ENCODE measurements around the gene MGLL.

Gene MGLL

GRCh38 chr3:127741246-127741645, 81.1 kb downstream of the MGLL start:
- DNase-seq (ENCODE audit: low read depth) = no peak
- no peak overlapping the region for H3K4me3 ChIP-seq (ENCODE audit: low read depth, low read length)
- TF ChIP-seq CTCF (IDR thresholded peaks at IDR 0.05; ENCODE audit: insufficient read depth, low read depth, low read length, missing control alignments) = no peak

- no peak for TF ChIP-seq CTCF (IDR thresholded peaks at IDR 0.05; ENCODE audit: insufficient read depth, low read depth, low read length, missing control alignments)
- DNase-seq (ENCODE audit: low read depth) = no peak
- H3K4me3 ChIP-seq (ENCODE audit: low read depth, low read length) = no peak overlapping the region
Measured at GRCh38 chr3:127740136-127740915, 82.0 kb downstream of the MGLL start.

GRCh38 chr3:127739347-127740135, 82.8 kb downstream of the MGLL start:
- no peak overlapping the region for H3K4me3 ChIP-seq (ENCODE audit: low read depth, low read length)
- no peak for TF ChIP-seq CTCF (IDR thresholded peaks at IDR 0.05; ENCODE audit: insufficient read depth, low read depth, low read length, missing control alignments)
- DNase-seq (ENCODE audit: low read depth) = no peak

DNA sequence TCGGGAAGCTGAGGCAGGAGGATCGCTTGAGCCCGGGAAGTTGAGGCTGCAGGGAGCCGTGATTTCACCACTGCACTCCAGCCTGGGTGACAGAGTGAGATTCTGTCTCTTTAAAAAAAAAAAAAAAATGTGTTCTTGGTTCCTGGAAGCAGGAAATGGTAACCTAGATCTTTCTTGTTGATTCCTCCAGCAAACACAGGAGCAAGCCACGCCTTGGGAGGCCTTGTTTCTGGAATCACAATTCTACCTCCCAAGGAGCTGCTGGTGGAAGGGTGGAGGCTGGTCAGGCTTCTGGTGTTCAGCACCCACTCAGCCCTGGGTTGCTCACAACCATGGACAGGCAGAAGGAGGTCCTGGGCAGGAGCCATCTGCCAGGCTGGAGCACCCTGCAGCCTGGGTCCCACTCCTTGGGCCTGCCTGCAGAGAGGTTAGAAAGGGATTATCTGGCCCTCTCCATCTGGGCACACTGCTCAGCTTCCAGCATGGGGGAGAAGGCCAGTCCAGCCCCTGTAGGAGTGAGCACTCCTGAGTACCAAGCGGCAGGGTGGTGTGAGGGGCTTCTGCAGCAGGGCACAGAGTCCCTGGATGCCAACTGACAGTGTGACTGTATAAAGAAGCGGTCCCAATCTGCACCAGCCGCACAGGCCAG, 84.0 kb downstream of the MGLL start:
- TF ChIP-seq CTCF (IDR thresholded peaks at IDR 0.05; ENCODE audit: insufficient read depth, low read depth, low read length, missing control alignments) = no peak
- DNase-seq (ENCODE audit: low read depth) = no peak
- H3K4me3 ChIP-seq (ENCODE audit: low read depth, low read length) = no peak overlapping the region

DNA sequence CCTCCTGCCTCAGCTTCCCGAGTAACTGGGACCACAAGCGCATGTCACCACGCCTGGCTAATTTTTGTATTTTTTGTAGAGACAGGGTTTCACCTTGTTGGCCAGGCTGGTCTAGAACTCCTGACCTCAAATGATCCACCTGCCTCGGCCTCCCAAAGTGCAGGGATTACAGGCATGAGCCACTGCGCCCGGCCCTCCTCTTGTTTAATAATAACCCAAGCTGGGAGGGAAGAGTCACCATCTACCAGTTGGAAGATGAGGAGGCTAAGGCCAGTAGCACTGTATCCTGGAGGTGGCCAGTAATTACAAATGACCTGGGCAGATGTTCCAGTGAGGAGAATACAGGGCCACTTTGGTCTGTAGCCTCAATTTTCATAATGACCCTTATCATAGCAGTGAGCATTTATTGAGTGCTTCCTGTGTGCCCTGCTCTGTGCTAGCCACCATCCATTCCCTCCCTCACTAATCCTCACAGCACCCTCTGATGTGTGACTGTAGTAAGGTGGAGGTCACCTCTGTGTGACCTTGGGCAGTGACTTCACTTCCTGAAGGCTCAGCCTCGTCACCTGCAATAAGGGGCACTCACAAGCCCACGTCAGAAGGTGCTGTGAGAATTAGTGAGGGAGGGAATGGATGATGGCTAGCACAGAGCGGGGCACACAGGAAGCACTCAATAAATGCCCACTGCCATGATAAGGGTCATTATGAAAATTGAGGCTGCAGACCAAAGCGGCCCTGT, 85.3 kb downstream of the MGLL start:
- DNase-seq (ENCODE audit: low read depth) = peak; percentile 53
- H3K4me3 ChIP-seq (ENCODE audit: low read depth, low read length) = peak overlapping the region; percentile 89; the same call in 1 of the 2 replicates
- no peak for TF ChIP-seq CTCF (IDR thresholded peaks at IDR 0.05; ENCODE audit: insufficient read depth, low read depth, low read length, missing control alignments)
